Islet of Langerhans (tissue), 1 donor: Measurements from ENCODE around the gene TNS3.
"Not testable (repeated sequence)": the region's sequence is repeated elsewhere in the genome, so short reads cannot be mapped to it uniquely, and the experiment has no call there.

ENCODE experiments used
- FAIRE-seq: peaks from one replicate; lab custom pipeline; 2011; peaks lifted over from hg19 to GRCh38; lab: Jason Lieb, UNC

The TNS3 gene

GRCh38 chr7:47602272-47603004 is 20.5 kb upstream of the TNS3 start:
- no peak for FAIRE-seq

GRCh38 chr7:47601881-47602249 is 20.0 kb upstream of the TNS3 start:
- no peak for FAIRE-seq

GRCh38 chr7:47601119-47601880 is 19.4 kb upstream of the TNS3 start:
- no peak for FAIRE-seq

- FAIRE-seq, result no peak
Measured at GRCh38 chr7:47600199-47601118, 18.5 kb upstream of the TNS3 start.

GRCh38 chr7:47597379-47597778 is 15.5 kb upstream of the TNS3 start:
- no peak for FAIRE-seq

GRCh38 chr7:47596502-47597202 is 14.7 kb upstream of the TNS3 start:
- no peak for FAIRE-seq

GRCh38 chr7:47594406-47594805 is 12.5 kb upstream of the TNS3 start:
- FAIRE-seq, result no peak

GRCh38 chr7:47591655-47592572 is 10.0 kb upstream of the TNS3 start:
- no peak for FAIRE-seq

- no peak for FAIRE-seq
Measured at GRCh38 chr7:47591089-47591654, 9.3 kb upstream of the TNS3 start.

- not testable (repeated sequence) for FAIRE-seq
Measured at GRCh38 chr7:47590215-47590614, 8.3 kb upstream of the TNS3 start.

- FAIRE-seq, result no peak
Measured at GRCh38 chr7:47588704-47589225, 6.9 kb upstream of the TNS3 start.

- no peak for FAIRE-seq
Measured at GRCh38 chr7:47587976-47588375, 6.1 kb upstream of the TNS3 start.

GRCh38 chr7:47587351-47587750 is 5.4 kb upstream of the TNS3 start:
- no peak for FAIRE-seq

- FAIRE-seq, result no peak
Measured at GRCh38 chr7:47586925-47587324, 5.0 kb upstream of the TNS3 start.

GRCh38 chr7:47586161-47586670 is 4.3 kb upstream of the TNS3 start:
- FAIRE-seq, result not testable (repeated sequence)

GRCh38 chr7:47584536-47584895 is 2.6 kb upstream of the TNS3 start:
- no peak for FAIRE-seq

GRCh38 chr7:47583739-47584535 is 2.0 kb upstream of the TNS3 start:
- no peak for FAIRE-seq

- FAIRE-seq, result no peak
Measured at GRCh38 chr7:47582764-47583738, 1.1 kb upstream of the TNS3 start.
